Kidney epithelial cell (primary cell): Measurements from ENCODE around the gene DCC. TPM values are rescaled to one million over a fixed set of nuclear protein-coding genes. Genes with fewer than 3 reads are reported as not detected.
A peak's percentile ranks its signal among the peaks of the same experiment; 100 is the strongest.

Experiments used
- DNase-seq: peaks from one replicate; pipeline ENCODE4 v3.0.0-alpha.2; 2010; ENCODE audit warnings: low read depth
- H3K27me3 ChIP-seq: 2 replicates; pipeline ENCODE4 v1.6.0; 2011; ENCODE audit warnings: low read length; ENCODE audit not compliant: control insufficient read depth, insufficient read depth
- H3K36me3 ChIP-seq: 2 replicates; pipeline ENCODE4 v1.5.1; 2011; ENCODE audit warnings: low read length; ENCODE audit not compliant: control insufficient read depth, insufficient read depth
- H3K4me3 ChIP-seq: 2 replicates; pipeline ENCODE4 v1.5.1; 2011; ENCODE audit warnings: low read depth, mild to moderate bottlenecking, control low read depth, low read length
- CTCF ChIP-seq: IDR thresholded peaks from 2 replicates; pipeline ENCODE4 v1.5.1; 2011; ENCODE audit warnings: mild to moderate bottlenecking, moderate library complexity, low read length, control low read depth, inconsistent platforms; ENCODE audit not compliant: insufficient read depth, poor library complexity, severe bottlenecking
- total RNA-seq: library from RNA; depleted of rRNA; stranded (reverse); fragments of >200 nt; gene quantifications from 2 replicates; pipeline ENCODE4 v1.2.3, GENCODE V29; 2015

The DCC gene
- total RNA-seq, 1 donor from 2014 or later, result 0.04 TPM

- Histone ChIP-seq H3K27me3 (no peaks in the 10 kb centered on the region), H3K4me3 (no peak overlapping the region), H3K36me3 (no peaks in the 10 kb centered on the region)
- no peak for TF ChIP-seq CTCF
- no peak for DNase-seq
Measured at GRCh38 chr18:52897611-52898484, 557.9 kb downstream of the DCC start.

- Histone ChIP-seq H3K36me3 (no peaks in the 10 kb centered on the region), H3K4me3 (no peak overlapping the region), H3K27me3 (no peaks in the 10 kb centered on the region)
- DNase-seq, result no peak
- no peak for TF ChIP-seq CTCF
Measured at GRCh38 chr18:52898485-52899058, 558.6 kb downstream of the DCC start.

- Histone ChIP-seq H3K27me3 (no peaks in the 10 kb centered on the region), H3K4me3 (no peak overlapping the region), H3K36me3 (no peaks in the 10 kb centered on the region)
- TF ChIP-seq CTCF, result no peak
- DNase-seq, result no peak
Measured at GRCh38 chr18:52902188-52902587, 562.2 kb downstream of the DCC start.

- no peak overlapping the region for H3K4me3 ChIP-seq
- no peak for DNase-seq
- peak; percentile 74 for TF ChIP-seq CTCF
Measured at GRCh38 chr18:52903857-52904256, 563.9 kb downstream of the DCC start.

GRCh38 chr18:52907543-52908308, 567.7 kb downstream of the DCC start:
- no peak for DNase-seq
- H3K27me3 ChIP-seq, result no peaks in the 10 kb centered on the region
- no peak overlapping the region for H3K4me3 ChIP-seq
- no peak for TF ChIP-seq CTCF
- no peaks in the 10 kb centered on the region for H3K36me3 ChIP-seq

More at GRCh38 chr18:52903857-52904256, 563.9 kb downstream of the DCC start:
- Histone ChIP-seq H3K36me3 (no peaks in the 10 kb centered on the region), H3K27me3 (no peaks in the 10 kb centered on the region)
